Neural progenitor cell (in vitro differentiated cells): ENCODE data around the gene MAST3. TPM values are rescaled to one million over a fixed set of nuclear protein-coding genes. Genes with fewer than 3 reads are reported as not detected.

ENCODE experiments used
- DNase-seq: peaks from one replicate; pipeline ENCODE4 v3.0.0-alpha.2; 2016; ENCODE audit warnings: low spot score
- H2AFZ ChIP-seq: fragments of 200-600 bp; sonication (generic); replicated peaks from 2 replicates; pipeline ENCODE4 v1.6.1; 2016; ENCODE audit warnings: antibody characterized with exemption
- H3F3A ChIP-seq: fragments of 200-600 bp; sonication (generic); 2 replicates; pipeline ENCODE4 v1.6.1; 2016; ENCODE audit warnings: antibody characterized with exemption, low read depth
- H3K27ac ChIP-seq: fragments of 200-600 bp; sonication (generic); 2 replicates; pipeline ENCODE4 v1.5.1; 2016; ENCODE audit warnings: mild to moderate bottlenecking
- H3K27me3 ChIP-seq: fragments of 200-600 bp; sonication (generic); 2 replicates; pipeline ENCODE4 v1.6.1; 2016; ENCODE audit warnings: mild to moderate bottlenecking, moderate library complexity
- H3K36me3 ChIP-seq: fragments of 200-600 bp; sonication (generic); 2 replicates; pipeline ENCODE4 v1.5.1; 2016
- H3K4me1 ChIP-seq: fragments of 200-600 bp; sonication (generic); 2 replicates; pipeline ENCODE4 v1.6.1; 2016; ENCODE audit warnings: mixed run types
- H3K4me2 ChIP-seq: fragments of 200-600 bp; sonication (generic); 2 replicates; pipeline ENCODE4 v1.6.1; 2016
- H3K4me3 ChIP-seq: fragments of 200-600 bp; sonication (generic); 2 replicates; pipeline ENCODE4 v1.5.1; 2016
- H3K79me2 ChIP-seq: fragments of 200-600 bp; sonication (generic); 2 replicates; pipeline ENCODE4 v1.6.1; 2016; ENCODE audit warnings: low read depth
- H3K9ac ChIP-seq: fragments of 200-600 bp; sonication (generic); 2 replicates; pipeline ENCODE4 v1.6.1; 2016
- H3K9me3 ChIP-seq: fragments of 200-600 bp; sonication (generic); 2 replicates; pipeline ENCODE4 v1.5.1; 2016; ENCODE audit warnings: low read depth
- H4K20me1 ChIP-seq: fragments of 200-600 bp; sonication (generic); 2 replicates; pipeline ENCODE4 v1.6.1; 2016; ENCODE audit warnings: low read depth
- H3K27ac Mint-ChIP-seq: 3 replicates; pipeline ENCODE4 v1.8.0; 2021; ENCODE audit warnings: mixed read lengths
- H3K27me3 Mint-ChIP-seq: 2 replicates; pipeline ENCODE4 v1.8.0; 2022; ENCODE audit warnings: low read depth, mild to moderate bottlenecking, inconsistent platforms, moderate library complexity, mixed read lengths; ENCODE audit not compliant: insufficient read depth
- H3K36me3 Mint-ChIP-seq: 3 replicates; pipeline ENCODE4 v1.8.0; 2021; ENCODE audit warnings: mixed read lengths
- H3K4me1 Mint-ChIP-seq: 3 replicates; pipeline ENCODE4 v1.8.0; 2021; ENCODE audit warnings: mixed read lengths
- H3K4me3 Mint-ChIP-seq: 3 replicates; pipeline ENCODE4 v1.8.0; 2021; ENCODE audit warnings: mild to moderate bottlenecking, moderate library complexity, mixed read lengths
- H3K9me3 Mint-ChIP-seq: 3 replicates; pipeline ENCODE4 v1.8.0; 2020; ENCODE audit warnings: mixed read lengths
- CTCF ChIP-seq: fragments of 200-600 bp; sonication (generic); IDR thresholded peaks from 2 replicates; pipeline ENCODE4 v1.5.1; 2017; ENCODE audit warnings: antibody characterized with exemption, mild to moderate bottlenecking
- EZH2 ChIP-seq: fragments of 200-600 bp; sonication (generic); IDR thresholded peaks from 2 replicates; pipeline ENCODE4 v1.6.1; 2017; ENCODE audit warnings: antibody characterized with exemption, mild to moderate bottlenecking, moderate library complexity
- EZH2phosphoT487 ChIP-seq: fragments of 200-600 bp; sonication (generic); IDR thresholded peaks from 2 replicates; pipeline ENCODE4 v1.6.1; 2017; ENCODE audit warnings: antibody characterized with exemption
- total RNA-seq: library from RNA; depleted of rRNA; stranded (reverse); fragments of >200 nt; gene quantifications from 2 replicates; pipeline ENCODE4 v1.2.3, GENCODE V29; 2015; ENCODE audit warnings: low replicate concordance

MAST3 gene
- total RNA-seq, 1 donor from 2014 or later = 2.1 TPM

DNA sequence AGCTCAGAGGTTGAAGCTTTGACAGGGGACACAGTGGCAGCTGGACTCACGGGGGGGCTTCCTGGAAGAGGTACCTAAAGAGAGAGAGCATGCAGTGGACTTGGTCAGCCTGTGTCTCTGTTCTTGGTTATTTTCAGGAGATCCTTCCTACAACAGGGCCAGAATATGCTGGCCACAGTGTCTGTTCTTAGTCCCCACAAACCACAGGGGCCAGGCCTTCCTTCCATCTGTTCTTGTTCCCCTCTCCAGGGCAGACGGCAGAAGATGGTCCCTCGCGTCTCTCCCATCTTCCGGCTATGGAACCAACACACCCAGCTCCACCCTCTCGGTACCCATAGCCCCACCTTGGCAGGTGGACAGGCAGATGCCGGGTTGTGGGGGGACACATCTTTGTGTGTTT is 24.8 kb downstream of the MAST3 start:
- Histone ChIP-seq H3K27ac (no peak overlapping the region), H3K79me2 (peaks cover 10% of the 10 kb centered on the region), H3F3A (peaks cover 7% of the 10 kb centered on the region), H3K9ac (no peak overlapping the region), H2AFZ (no peak overlapping the region), H4K20me1 (peaks cover 20% of the 10 kb centered on the region), H3K4me2 (no peak overlapping the region), H3K9me3 (no peaks in the 10 kb centered on the region), H3K27me3 (no peaks in the 10 kb centered on the region), H3K36me3 (no peaks in the 10 kb centered on the region), H3K4me1 (peaks cover 1% of the 10 kb centered on the region), H3K4me3 (no peak overlapping the region)
- TF ChIP-seq CTCF (no peak), EZH2 (no peak), EZH2phosphoT487 (no peak)
- Mint-ChIP-seq H3K36me3 (peaks cover 5% of the 10 kb centered on the region), H3K9me3 (no peaks in the 10 kb centered on the region), H3K4me1 (peaks cover 17% of the 10 kb centered on the region), H3K4me3 (no peak overlapping the region), H3K27ac (no peak overlapping the region), H3K27me3 (peaks cover 7% of the 10 kb centered on the region)
- no peak for DNase-seq

GRCh38 chr19:18122860-18123795 is 25.6 kb downstream of the MAST3 start:
- Mint-ChIP-seq H3K4me1 (peaks cover 16% of the 10 kb centered on the region), H3K27ac (no peak overlapping the region), H3K36me3 (peaks cover 5% of the 10 kb centered on the region), H3K9me3 (no peaks in the 10 kb centered on the region), H3K27me3 (peaks cover 5% of the 10 kb centered on the region), H3K4me3 (no peak overlapping the region)
- H2AFZ ChIP-seq = no peak overlapping the region
- no peak for DNase-seq
- H3K27me3 ChIP-seq = no peaks in the 10 kb centered on the region
- H3K79me2 ChIP-seq = peaks cover 10% of the 10 kb centered on the region
- H3K4me3 ChIP-seq = no peak overlapping the region
- peaks cover 6% of the 10 kb centered on the region for H3F3A ChIP-seq
- no peaks in the 10 kb centered on the region for H3K36me3 ChIP-seq
- H3K4me2 ChIP-seq = no peak overlapping the region
- no peak overlapping the region for H3K9ac ChIP-seq
- no peaks in the 10 kb centered on the region for H3K4me1 ChIP-seq
- no peak overlapping the region for H3K27ac ChIP-seq
- peaks cover 20% of the 10 kb centered on the region for H4K20me1 ChIP-seq
- no peaks in the 10 kb centered on the region for H3K9me3 ChIP-seq
- TF ChIP-seq EZH2phosphoT487 (no peak), EZH2 (no peak), CTCF (no peak)

DNA sequence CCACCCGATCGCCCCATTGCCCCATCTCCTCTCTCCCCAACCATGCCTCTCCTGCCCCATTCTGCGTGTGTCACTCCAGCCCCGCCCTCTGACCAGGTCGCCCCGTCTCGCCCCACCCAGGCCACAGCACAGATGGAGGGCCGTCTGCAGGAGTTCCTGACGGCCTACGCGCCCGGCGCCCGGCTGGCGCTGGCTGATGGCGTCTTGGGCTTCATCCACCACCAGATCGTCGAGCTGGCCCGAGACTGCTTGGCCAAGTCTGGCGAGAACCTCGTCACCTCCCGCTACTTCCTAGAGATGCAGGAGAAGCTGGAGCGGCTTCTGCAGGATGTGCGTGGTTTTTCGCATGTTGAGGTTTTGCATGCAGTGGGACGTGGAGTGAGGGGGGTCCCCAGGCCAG is 26.2 kb downstream of the MAST3 start:
- Histone ChIP-seq H3K36me3 (no peaks in the 10 kb centered on the region), H3K4me3 (no peak overlapping the region)
- no peak for TF ChIP-seq CTCF
- TF ChIP-seq EZH2phosphoT487 = no peak

More for the DNA sequence above, 26.2 kb downstream of the MAST3 start:
- Histone ChIP-seq H3F3A (peaks cover 4% of the 10 kb centered on the region), H3K9me3 (no peaks in the 10 kb centered on the region), H3K9ac (no peak overlapping the region), H3K4me1 (no peaks in the 10 kb centered on the region), H4K20me1 (peaks cover 16% of the 10 kb centered on the region), H2AFZ (no peak overlapping the region), H3K27ac (no peak overlapping the region), H3K27me3 (no peaks in the 10 kb centered on the region), H3K79me2 (peaks cover 3% of the 10 kb centered on the region), H3K4me2 (no peak overlapping the region)
- DNase-seq = no peak
- H3K4me1 Mint-ChIP-seq = peaks cover 13% of the 10 kb centered on the region
- H3K9me3 Mint-ChIP-seq = no peaks in the 10 kb centered on the region
- H3K36me3 Mint-ChIP-seq = peaks cover 9% of the 10 kb centered on the region
- H3K27ac Mint-ChIP-seq = no peak overlapping the region
- no peak overlapping the region for H3K4me3 Mint-ChIP-seq
- peaks cover 5% of the 10 kb centered on the region for H3K27me3 Mint-ChIP-seq
